Stimulated activated CD4-positive, alpha-beta T cell treated with anti-CD3 and anti-CD28 coated beads, Interleukin-4, amount 100 ng/mL, for 4 hours (primary cell): ENCODE results near the gene CCDC127.
A peak's percentile ranks its signal among the peaks of the same experiment; 100 is the strongest.
"Not testable (repeated sequence)": the region's sequence is repeated elsewhere in the genome, so short reads cannot be mapped to it uniquely, and the experiment has no call there.

Experiments
- DNase-seq, 2 experiments: peaks; one replicate each; pipeline ENCODE4 v3.0.0-alpha.2; 2020

The CCDC127 gene

GRCh38 chr5:217494-218456 is at the start of gene CCDC127, which contains the start of gene SDHA:
Gene CCDC127 (minus strand): TSS chr5:218153. CDS start chr5:216849, 1,304 bp downstream.
Gene SDHA (plus strand): TSS chr5:218320. CDS start chr5:218356, 36 bp downstream.
- DNase-seq: peak; percentile 97 to 99

- DNase-seq: no peak
These were observed 49.8 kb upstream of the CCDC127 start for GRCh38 chr5:267716-268115.

- DNase-seq: not testable (repeated sequence)
These were observed 48.5 kb upstream of the CCDC127 start for GRCh38 chr5:266311-267026.

GRCh38 chr5:264338-264737 is 46.4 kb upstream of the CCDC127 start:
- no peak for DNase-seq

- not testable (repeated sequence) for DNase-seq
These were observed 45.5 kb upstream of the CCDC127 start for GRCh38 chr5:263275-263974.

GRCh38 chr5:257148-257547 is 39.2 kb upstream of the CCDC127 start:
- DNase-seq: no peak

GRCh38 chr5:256347-256746 is 38.4 kb upstream of the CCDC127 start:
- not testable (repeated sequence) for DNase-seq

- not testable (repeated sequence) for DNase-seq
These were observed 37.2 kb upstream of the CCDC127 start for GRCh38 chr5:255116-255515.

- not testable (repeated sequence) for DNase-seq
These were observed 36.4 kb upstream of the CCDC127 start for GRCh38 chr5:254322-254721.

GRCh38 chr5:252546-252945 is 34.6 kb upstream of the CCDC127 start:
- no peak for DNase-seq

GRCh38 chr5:251975-252374 is 34.0 kb upstream of the CCDC127 start:
- DNase-seq: not testable (repeated sequence)

GRCh38 chr5:251538-251937 is 33.6 kb upstream of the CCDC127 start:
- not testable (repeated sequence) for DNase-seq

GRCh38 chr5:251016-251415 is 33.1 kb upstream of the CCDC127 start:
- not testable (repeated sequence) for DNase-seq

GRCh38 chr5:250396-250795 is 32.4 kb upstream of the CCDC127 start:
- DNase-seq: not testable (repeated sequence)

- DNase-seq: not testable (repeated sequence)
These were observed 27.8 kb upstream of the CCDC127 start for GRCh38 chr5:245717-246116.

GRCh38 chr5:243683-244367 is 25.9 kb upstream of the CCDC127 start:
- DNase-seq: peak in 1 of 2 experiments; percentile 16

- not testable (repeated sequence) for DNase-seq
These were observed 23.2 kb upstream of the CCDC127 start for GRCh38 chr5:241045-241669.

GRCh38 chr5:240550-240949 is 22.6 kb upstream of the CCDC127 start:
- not testable (repeated sequence) for DNase-seq

- DNase-seq: not testable (repeated sequence)
These were observed 20.0 kb upstream of the CCDC127 start for GRCh38 chr5:237931-238330.

- not testable (repeated sequence) for DNase-seq
These were observed 17.6 kb upstream of the CCDC127 start for GRCh38 chr5:235527-235926.

GRCh38 chr5:234450-234849 is 16.5 kb upstream of the CCDC127 start:
- DNase-seq: no peak

- not testable (repeated sequence) for DNase-seq
These were observed 15.5 kb upstream of the CCDC127 start for GRCh38 chr5:233426-233825.
